H1 (cell line): ENCODE results near the gene LKAAEAR1. TPM values are rescaled to one million over a fixed set of nuclear protein-coding genes. Genes with fewer than 3 reads are reported as not detected.
A peak's percentile ranks its signal among the peaks of the same experiment; 100 is the strongest.

ENCODE experiments used
- CTCF ChIA-PET: fragments of 300-600 bp; sonication (Branson Sonifier 250); formaldehyde crosslinking; loops from one replicate; lab custom pipeline; 2021; ENCODE audit not compliant: partially characterized antibody; lab: Charles Lee
- POLR2A ChIA-PET: fragments of 300-600 bp; sonication (Branson Sonifier 250); formaldehyde crosslinking; loops from one replicate; lab custom pipeline; 2021; ENCODE audit warnings: inconsistent platforms; ENCODE audit not compliant: partially characterized antibody; lab: Charles Lee
- DNase-seq, 2 experiments: peaks; one replicate each; pipeline versions ENCODE4 v3.0.0 to v3.0.0-alpha.2; 2010 to 2022; ENCODE audit warnings: low spot score in 2 of 2, low read depth in 1 of 2, mixed read lengths in 1 of 2
- FAIRE-seq: peaks from 2 replicates; lab custom pipeline; 2011; peaks lifted over from hg19 to GRCh38; lab: Jason Lieb, UNC
- H2AFZ ChIP-seq: 2 replicates; pipeline ENCODE4 v1.8.1; 2012; ENCODE audit warnings: low read length, inconsistent platforms
- H2AK5ac ChIP-seq: 2 replicates; pipeline ENCODE4 v1.6.1; 2013; ENCODE audit warnings: low read depth, low read length
- H2BK120ac ChIP-seq: replicated peaks from 2 replicates; pipeline ENCODE3; 2013; ENCODE audit warnings: low read depth, low read length, inconsistent platforms
- H2BK12ac ChIP-seq: 2 replicates; pipeline ENCODE4 v1.6.1; 2013; ENCODE audit warnings: low read depth, low read length
- H2BK15ac ChIP-seq: 2 replicates; pipeline ENCODE4 v1.6.1; 2013; ENCODE audit warnings: low read length
- H2BK20ac ChIP-seq: 2 replicates; pipeline ENCODE4 v1.6.1; 2013; ENCODE audit warnings: low read length
- H2BK5ac ChIP-seq: 2 replicates; pipeline ENCODE4 v1.6.1; 2013; ENCODE audit warnings: low read depth, low read length
- H3K14ac ChIP-seq: 2 replicates; pipeline ENCODE4 v1.6.1; 2013; ENCODE audit warnings: inconsistent platforms; ENCODE audit not compliant: insufficient read length
- H3K18ac ChIP-seq: 2 replicates; pipeline ENCODE4 v1.6.1; 2013; ENCODE audit warnings: low read length; ENCODE audit errors: extremely low read depth
- H3K23ac ChIP-seq: 2 replicates; pipeline ENCODE4 v1.6.1; 2013; ENCODE audit warnings: inconsistent platforms; ENCODE audit not compliant: insufficient read length
- H3K23me2 ChIP-seq: 2 replicates; pipeline ENCODE4 v1.6.1; 2013; ENCODE audit warnings: low read depth, low read length
- H3K27ac ChIP-seq: 2 replicates; pipeline ENCODE4 v1.6.1; 2011; ENCODE audit warnings: low read depth, low read length, inconsistent platforms
- H3K27me3 ChIP-seq, 4 experiments: replicated peaks in 1 of 4; 1 replicate in 1 of 4; 2 replicates in 3 of 4; pipeline versions ENCODE4 v1.6.1 to v1.8.1; 2011 to 2013; ENCODE audit warnings: low read length in 3 of 4, mild to moderate bottlenecking in 3 of 4, inconsistent platforms in 2 of 4, mixed read lengths in 2 of 4, moderate library complexity in 1 of 4; ENCODE audit not compliant: control insufficient read depth in 3 of 4, insufficient read depth in 3 of 4; ENCODE audit errors: extremely low read depth in 1 of 4
- H3K36me3 ChIP-seq, 4 experiments: 2 replicates each; pipeline versions ENCODE4 v1.6.1 to v1.8.1; 2011 to 2013; ENCODE audit warnings: mild to moderate bottlenecking in 4 of 4, low read length in 3 of 4, moderate library complexity in 2 of 4, control low read depth in 1 of 4, inconsistent platforms in 1 of 4; ENCODE audit not compliant: insufficient read depth in 4 of 4, control insufficient read depth in 2 of 4
- H3K4ac ChIP-seq: replicated peaks from 2 replicates; pipeline ENCODE3; 2013; ENCODE audit warnings: low read length, low read depth, mixed read lengths, inconsistent platforms; ENCODE audit not compliant: insufficient read length
- H3K4me1 ChIP-seq, 4 experiments: replicated peaks in 1 of 4; 1 replicate in 1 of 4; 2 replicates in 3 of 4; pipeline versions ENCODE4 v1.6.1 to v1.8.1; 2011 to 2013; ENCODE audit warnings: low read length in 3 of 4, inconsistent platforms in 2 of 4, mixed read lengths in 1 of 4; ENCODE audit not compliant: insufficient read depth in 4 of 4, control insufficient read depth in 3 of 4
- H3K4me2 ChIP-seq, 2 experiments: 2 replicates each; pipeline versions ENCODE4 v1.6.1 to v1.8.1; 2011 to 2013; ENCODE audit warnings: low read depth in 2 of 2, low read length in 2 of 2, control low read depth in 1 of 2, inconsistent platforms in 1 of 2, mild to moderate bottlenecking in 1 of 2; ENCODE audit not compliant: insufficient read depth in 1 of 2
- H3K4me3 ChIP-seq, 4 experiments: fragments of 200-600, 300-600 bp in 1 of 4; sonication (generic), shearing (Covaris generic), sonication (Bioruptor Twin) in 1 of 4; 2 replicates each; pipeline versions ENCODE4 v1.5.1 to v1.8.1; 2011 to 2016; ENCODE audit warnings: low read length in 4 of 4, low read depth in 3 of 4, control low read depth in 2 of 4, inconsistent platforms in 2 of 4, mild to moderate bottlenecking in 2 of 4, mixed read lengths in 1 of 4, moderate library complexity in 1 of 4; ENCODE audit not compliant: insufficient read depth in 2 of 4; ENCODE audit errors: extremely low read depth in 1 of 4
- H3K56ac ChIP-seq: replicated peaks from 2 replicates; pipeline ENCODE3; 2013; ENCODE audit warnings: low read depth, mild to moderate bottlenecking, mixed read lengths, low read length, inconsistent platforms; ENCODE audit not compliant: insufficient read length
- H3K79me1 ChIP-seq: 2 replicates; pipeline ENCODE4 v1.6.1; 2013; ENCODE audit warnings: low read depth, low read length, control low read depth
- H3K79me2 ChIP-seq, 2 experiments: 2 replicates each; pipeline versions ENCODE4 v1.6.1 to v1.8.1; 2012 to 2013; ENCODE audit warnings: low read length in 2 of 2, mild to moderate bottlenecking in 2 of 2, inconsistent platforms in 1 of 2; ENCODE audit not compliant: insufficient read depth in 2 of 2, control insufficient read depth in 1 of 2
- H3K9ac ChIP-seq, 4 experiments: replicated peaks in 1 of 4; 1 replicate in 1 of 4; 2 replicates in 3 of 4; pipeline versions ENCODE4 v1.6.1 to v1.8.1; 2011 to 2013; ENCODE audit warnings: low read depth in 3 of 4, low read length in 3 of 4, control low read depth in 2 of 4, mild to moderate bottlenecking in 2 of 4, moderate library complexity in 2 of 4, inconsistent platforms in 1 of 4; ENCODE audit errors: extremely low read depth in 1 of 4
- H3K9me3 ChIP-seq, 2 experiments: 2 replicates each; pipeline versions ENCODE4 v1.6.1 to v1.8.1; 2012 to 2013; ENCODE audit warnings: mild to moderate bottlenecking in 2 of 2, moderate library complexity in 2 of 2, control low read depth in 1 of 2, inconsistent platforms in 1 of 2, low read depth in 1 of 2, low read length in 1 of 2, mixed read lengths in 1 of 2; ENCODE audit not compliant: insufficient read depth in 2 of 2
- H4K20me1 ChIP-seq, 2 experiments: replicated peaks in 1 of 2; 2 replicates each; pipeline versions ENCODE3 to v1.8.1; 2011 to 2013; ENCODE audit warnings: inconsistent platforms in 2 of 2, low read length in 2 of 2, mild to moderate bottlenecking in 1 of 2; ENCODE audit not compliant: insufficient read depth in 2 of 2, control insufficient read depth in 1 of 2
- H4K5ac ChIP-seq: 2 replicates; pipeline ENCODE4 v1.6.1; 2013; ENCODE audit warnings: low read length, low read depth, mixed read lengths, inconsistent platforms; ENCODE audit not compliant: insufficient read length
- H4K8ac ChIP-seq: 2 replicates; pipeline ENCODE4 v1.8.0; 2013; ENCODE audit warnings: mild to moderate bottlenecking, moderate library complexity, low read length, inconsistent platforms; ENCODE audit not compliant: insufficient read depth; ENCODE audit errors: extremely low read depth
- H4K91ac ChIP-seq: replicated peaks from 2 replicates; pipeline ENCODE3; 2013; ENCODE audit warnings: low read length, mixed read lengths, inconsistent platforms; ENCODE audit not compliant: insufficient read length
- CEBPB ChIP-seq: IDR thresholded peaks from 2 replicates; pipeline ENCODE4 v1.6.1; 2012; ENCODE audit warnings: low read depth, low read length
- EZH2 ChIP-seq: fragments of 200-600 bp; sonication (generic); IDR thresholded peaks from 2 replicates; pipeline ENCODE4 v1.7.1; 2012; ENCODE audit warnings: low read depth, mild to moderate bottlenecking, moderate library complexity, low read length, inconsistent platforms; ENCODE audit not compliant: severe bottlenecking
- GTF2F1 ChIP-seq: IDR thresholded peaks from 2 replicates; pipeline ENCODE4 v1.6.1; 2012; ENCODE audit warnings: low read depth, low read length, improper control_type of control experiment, borderline replicate concordance
- KDM4A ChIP-seq: IDR thresholded peaks from one replicate; pipeline ENCODE4 v1.7.1; 2012; ENCODE audit warnings: low read depth, mild to moderate bottlenecking, moderate library complexity, low read length, inconsistent platforms; ENCODE audit not compliant: severe bottlenecking
- KDM5A ChIP-seq: fragments of 200-600 bp; IDR thresholded peaks from 2 replicates; pipeline ENCODE4 v1.7.1; 2012; ENCODE audit warnings: mild to moderate bottlenecking, low read length, inconsistent platforms, mixed read lengths
- RBBP5 ChIP-seq: IDR thresholded peaks from 2 replicates; pipeline ENCODE4 v1.7.1; 2012; ENCODE audit warnings: low read depth, mild to moderate bottlenecking, inconsistent platforms, low read length, moderate library complexity, borderline replicate concordance
- TCF12 ChIP-seq: IDR thresholded peaks from 2 replicates; pipeline ENCODE4 v1.6.1; 2011; ENCODE audit warnings: low read depth, mild to moderate bottlenecking, low read length
- YY1 ChIP-seq: IDR thresholded peaks from 2 replicates; pipeline ENCODE4 v1.6.1; 2011; ENCODE audit warnings: low read depth, mild to moderate bottlenecking, low read length
- ZNF274 ChIP-seq: IDR thresholded peaks from 2 replicates; pipeline ENCODE4 v1.7.0; 2012; ENCODE audit warnings: low read length, borderline replicate concordance; ENCODE audit errors: extremely low read depth
- WGBS, 2 experiments: shearing (Covaris generic) in 1 of 2; methylation state at CpG; one replicate each; pipeline versions ENCODE4 v1.1.6 to v1.1.7; 2013 to 2015; ENCODE audit warnings: low lambda C conversion rate in 2 of 2, mixed read lengths in 2 of 2, inconsistent platforms in 1 of 2, low coverage in 1 of 2, missing lambda C conversion rate in 1 of 2; ENCODE audit not compliant: insufficient replicate concordance in 2 of 2, insufficient coverage in 1 of 2, insufficient read length in 1 of 2; ENCODE audit errors: extremely low coverage in 1 of 2, missing lambda C conversion rate in 1 of 2; 5-methylcytosine and 5-hydroxymethylcytosine counted together
- polyA plus RNA-seq, 7 experiments: library from polyadenylated mRNA; depleted of rRNA in 3 of 7; stranded (reverse) in 5 of 7; unstranded in 2 of 7; fragments of >200 nt in 5 of 7; fragments of 200-250 nt in 2 of 7; gene quantifications; 1 replicate in 5 of 7; 2 replicates in 1 of 7; 4 replicates in 1 of 7; pipeline versions ENCODE4 v1.2.1 to v1.2.3, GENCODE V29; 2011 to 2013; ENCODE audit warnings: missing spikeins in 2 of 7, mixed read lengths in 2 of 7
- total RNA-seq: library from RNA; stranded (reverse); fragmentation: NEBNext Ultra II Directional; extraction: Animal tissue kit (Norgen Biotek cat#: 25700); gene quantifications from 2 replicates; pipeline ENCODE4 v1.2.1, GENCODE V29; 2021

LKAAEAR1 gene
- total and polyA plus RNA-seq, 2 of the 8 experiments (the other 6 are each of a cell fraction or from before 2014, with no cell fraction given) = 0.41 to 0.53 TPM

GRCh38 chr20:64062276-64062595, 22.0 kb downstream of the LKAAEAR1 start:
- peak overlapping the region; percentile 60 to 83 for H3K4me2 ChIP-seq
- WGBS, 2 experiments = 65% methylated on average over 5 of the region's 5 CpGs; no CpG with 5 or more reads in 1 of the 2 experiments

More at GRCh38 chr20:64062276-64062595, 22.0 kb downstream of the LKAAEAR1 start:
- no peak overlapping the region for H3K56ac ChIP-seq
- no peak overlapping the region for H3K23ac ChIP-seq
- H2BK15ac ChIP-seq = no peak overlapping the region
- H4K5ac ChIP-seq = peak overlapping the region; percentile 91
- ChIA-PET CTCF (interaction anchor here (0.6 to 15.0 kb wide), 7 partner anchors 19 to 108 kb away, joined by 3 to 139 read pairs (median 4); partner anchors contain the start of genes LKAAEAR1, OPRL1, PRPF6 and RGS19), POLR2A (interaction anchor here (0.5 to 1.5 kb wide), 11 partner anchors 8 to 98 kb away, joined by 3 to 7 read pairs (median 4); partner anchors contain the start of genes C20orf204, LKAAEAR1, OPRL1 and RGS19)
- no peak overlapping the region for H2BK20ac ChIP-seq
- H3K14ac ChIP-seq = no peak overlapping the region
- peaks cover 3 to 17% (median 12%) of the 10 kb centered on the region in 4 experiments for H3K4me1 ChIP-seq
- H3K27me3 ChIP-seq = no peaks in the 10 kb centered on the region; a peak in 2 of 7 replicates
- H2BK12ac ChIP-seq = no peak overlapping the region
- H2AK5ac ChIP-seq = no peak overlapping the region
- peak overlapping the region; percentile 84 for H4K91ac ChIP-seq
- no peak overlapping the region for H3K27ac ChIP-seq
- no peaks in the 10 kb centered on the region for H3K36me3 ChIP-seq
- H3K23me2 ChIP-seq = peaks cover 2% of the 10 kb centered on the region; the same call in 1 of the 2 replicates
- H2AFZ ChIP-seq = no peak overlapping the region
- H3K9me3 ChIP-seq = no peaks in the 10 kb centered on the region
- DNase-seq (no peak), FAIRE-seq (no peak)
- H3K4me3 ChIP-seq = peak overlapping the region; percentile 66 to 81 (median 72); a peak in 7 of 8 replicates
- H3K4ac ChIP-seq = no peak overlapping the region
- no peaks in the 10 kb centered on the region for H3K79me2 ChIP-seq
- H2BK120ac ChIP-seq = no peak overlapping the region
- H4K20me1 ChIP-seq = peaks cover 2 to 6% of the 10 kb centered on the region in 2 experiments
- no peaks in the 10 kb centered on the region for H3K79me1 ChIP-seq
- TF ChIP-seq ZNF274 (no peak), RBBP5 (no peak), EZH2 (no peak), KDM4A (no peak), TCF12 (no peak), KDM5A (no peak), CEBPB (no peak), GTF2F1 (no peak), YY1 (no peak)
- H2BK5ac ChIP-seq = no peak overlapping the region
- H4K8ac ChIP-seq = peak overlapping the region; percentile 72
- H3K9ac ChIP-seq = 0 out of 7 replicates have a peak overlapping the region, but pooled peaks of 2 of the 4 experiments have one; percentile 0 to 8
- H3K18ac ChIP-seq = no peak overlapping the region
